COLO829 (cell line): Measurements from ENCODE around the gene FIGLA.
"Not testable (repeated sequence)": the region's sequence is repeated elsewhere in the genome, so short reads cannot be mapped to it uniquely, and the experiment has no call there.

Experiments used
- DNase-seq: peaks from one replicate; pipeline ENCODE4 v3.0.0; 2012; ENCODE audit warnings: low spot score

FIGLA gene

DNA sequence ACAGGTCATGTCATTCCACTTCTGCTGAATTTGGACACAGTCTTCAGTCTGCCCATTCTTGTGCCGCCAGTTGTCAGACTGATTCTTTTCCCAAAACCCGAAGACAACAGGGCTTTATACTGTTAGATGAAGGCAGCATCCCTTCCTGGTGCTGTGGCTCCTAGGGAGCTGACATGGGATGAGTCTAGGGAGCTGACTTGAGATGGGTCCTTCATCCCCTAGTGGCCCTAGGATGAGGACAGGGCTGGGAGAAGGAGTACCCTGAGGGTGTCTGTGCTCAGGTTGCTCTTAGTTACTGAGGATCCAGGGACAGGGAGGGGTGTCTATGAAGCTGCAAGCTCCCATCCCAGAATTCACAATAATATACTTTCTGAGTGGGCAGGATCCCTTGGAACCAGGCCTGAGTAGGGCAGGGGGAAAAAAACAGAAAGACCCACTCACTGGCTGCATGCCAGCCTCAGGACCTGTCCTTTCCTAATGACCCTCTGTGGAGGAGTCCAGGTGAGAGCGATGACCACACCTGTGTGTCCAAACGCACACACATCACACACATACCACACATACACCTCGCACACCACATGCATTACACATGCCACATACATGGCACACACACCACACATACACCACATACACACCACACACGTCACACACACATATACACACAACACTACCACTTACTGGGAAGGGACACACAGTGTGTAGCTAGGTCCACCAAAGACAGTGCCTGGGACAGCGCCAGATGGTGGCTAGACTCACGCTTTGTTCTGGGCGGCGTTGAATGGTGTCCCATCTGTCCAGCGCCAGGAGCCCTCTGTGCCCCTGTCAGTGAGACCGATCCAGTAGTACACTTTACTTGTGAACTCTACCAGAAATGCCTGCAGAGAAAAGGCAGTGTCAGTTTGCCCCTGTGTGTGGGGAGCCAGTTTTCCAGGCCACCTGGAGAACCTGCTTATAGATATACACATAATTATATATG is 18.8 kb upstream of the FIGLA start:
- DNase-seq: no peak

DNA sequence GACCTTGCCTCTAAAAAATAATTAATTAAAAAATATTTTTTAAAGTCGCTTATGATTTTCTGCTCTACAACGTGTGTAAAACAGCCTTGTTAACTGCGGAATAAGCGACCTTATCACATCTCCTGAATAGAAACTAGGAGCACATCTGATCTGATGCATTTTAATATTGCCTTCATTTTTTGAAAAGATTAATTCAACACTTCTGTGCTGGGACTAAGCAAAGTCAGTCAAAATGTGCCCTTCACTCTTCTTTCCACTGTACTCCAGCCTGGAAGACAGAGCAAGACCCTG is 17.3 kb upstream of the FIGLA start:
- no peak for DNase-seq

DNA sequence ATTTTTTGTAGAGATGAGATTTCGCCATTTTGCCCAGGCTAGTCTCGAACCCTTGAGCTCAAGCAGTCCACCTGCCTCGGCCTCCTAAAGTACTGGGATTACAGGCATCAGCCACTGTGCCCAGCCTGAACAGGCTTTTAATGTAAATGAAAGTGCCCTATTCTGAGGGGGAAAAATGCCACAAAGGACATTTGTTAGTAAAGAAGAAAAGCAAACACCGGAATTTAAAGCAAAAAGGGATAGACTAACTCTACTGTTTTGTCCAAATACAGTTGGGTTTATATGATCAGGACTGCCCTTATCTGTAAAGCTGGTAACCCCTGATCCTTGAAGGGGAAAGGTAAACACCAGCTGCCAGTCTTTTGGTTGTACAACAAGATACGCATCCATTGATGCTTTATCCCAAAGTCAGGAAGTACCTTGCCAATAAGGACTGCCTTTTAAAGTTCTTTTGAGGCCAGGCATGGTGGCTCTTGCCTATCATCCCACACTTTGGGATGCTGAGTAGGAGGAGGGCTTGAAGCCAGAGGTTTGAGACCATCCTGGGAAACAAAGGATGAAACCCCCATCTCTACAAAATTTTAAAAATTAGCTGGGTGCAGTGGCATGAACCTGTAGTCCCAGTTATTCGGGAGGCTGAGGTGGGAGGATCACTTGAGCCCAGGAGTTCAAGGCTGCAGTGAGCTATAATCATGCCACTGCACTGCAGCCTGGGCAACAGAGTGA is 16.8 kb upstream of the FIGLA start:
- no peak for DNase-seq

DNA sequence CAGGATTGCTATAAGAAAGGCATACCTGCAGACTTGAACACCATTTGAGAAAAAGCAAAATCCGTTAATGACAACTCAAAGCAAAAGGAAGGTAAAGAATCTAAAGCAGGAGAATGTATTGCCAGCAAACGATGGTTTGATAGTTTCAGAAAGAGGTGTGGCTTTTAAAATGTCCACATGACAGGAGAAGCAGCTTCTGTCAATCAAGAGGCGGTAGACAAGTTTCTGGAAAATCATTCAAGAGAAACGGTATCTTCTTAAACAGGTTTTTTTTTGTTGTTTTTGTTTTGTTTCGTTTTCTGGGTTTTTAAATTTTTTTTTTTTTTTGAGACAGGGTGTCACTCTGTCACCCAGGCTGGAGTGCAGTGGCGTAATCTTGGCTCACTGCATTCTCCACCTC is 16.2 kb upstream of the FIGLA start:
- DNase-seq: no peak

DNA sequence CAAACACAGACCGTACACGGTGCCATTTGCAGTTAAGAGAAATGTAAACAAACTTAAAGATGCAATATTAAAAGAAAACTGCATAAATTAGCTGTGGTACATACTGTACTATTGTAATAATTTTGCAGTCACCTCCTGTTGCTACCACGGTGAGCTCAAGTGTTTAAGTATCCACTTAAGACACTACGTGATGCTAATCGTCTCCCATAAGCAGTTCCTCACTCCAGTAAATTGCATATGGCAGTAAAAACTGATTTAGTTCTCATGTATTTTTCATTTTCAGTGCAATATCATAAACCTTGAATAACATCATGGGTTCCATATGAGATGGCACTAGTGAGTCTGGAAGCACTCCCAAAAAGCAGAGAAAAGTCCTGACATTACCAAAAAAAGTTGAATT is 15.6 kb upstream of the FIGLA start:
- no peak for DNase-seq

DNA sequence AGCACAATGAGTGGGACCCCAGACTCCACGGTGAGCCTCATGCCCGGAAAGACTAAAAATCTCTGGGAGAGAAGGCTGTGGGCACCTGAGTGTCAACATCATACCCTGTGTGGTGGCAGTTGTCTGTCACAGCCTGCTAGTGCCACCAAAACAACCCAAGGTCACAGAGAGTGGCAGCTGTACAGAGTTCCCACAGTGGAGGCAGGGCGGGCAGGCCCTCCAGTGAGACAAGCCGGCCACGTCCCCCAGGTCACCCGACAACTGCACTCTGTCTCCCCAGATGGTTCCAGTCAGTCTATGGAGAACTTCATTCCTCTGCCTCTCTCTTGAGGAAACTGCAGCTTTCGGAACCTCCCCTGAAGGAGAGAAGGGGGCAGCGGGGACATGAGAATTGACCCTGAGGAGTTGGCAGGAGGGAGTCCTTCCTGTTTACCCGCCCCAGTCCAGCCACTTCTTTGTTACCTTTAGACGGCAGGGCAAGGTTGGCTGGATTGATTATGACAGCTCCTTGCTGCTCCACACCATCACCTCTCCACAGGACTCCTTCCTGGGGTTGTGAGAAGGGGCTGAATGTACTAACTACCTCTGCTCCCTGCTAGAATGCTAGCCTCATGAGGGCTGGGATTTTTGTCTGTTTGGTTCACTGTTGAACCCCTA is 11.3 kb upstream of the FIGLA start:
- no peak for DNase-seq

DNA sequence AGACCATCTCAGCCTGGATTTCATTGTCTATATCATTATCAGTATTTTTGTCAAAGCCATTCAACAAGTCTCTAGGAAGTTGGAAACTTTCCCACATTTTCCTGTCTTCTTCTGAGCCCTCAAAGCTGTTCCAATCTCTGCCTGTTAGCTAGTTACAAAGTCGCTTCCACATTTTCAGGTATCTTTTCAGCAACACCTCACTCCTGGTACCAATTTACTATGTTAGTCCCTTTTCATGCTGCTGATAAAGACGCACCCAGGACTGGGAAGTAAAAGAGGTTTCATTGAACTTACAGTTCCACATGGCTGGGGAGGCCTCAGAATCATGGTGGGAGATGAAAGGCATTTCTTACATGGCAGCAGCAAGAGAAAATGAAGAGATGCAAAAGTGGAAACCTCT is 9.3 kb upstream of the FIGLA start:
- DNase-seq: no peak

DNA sequence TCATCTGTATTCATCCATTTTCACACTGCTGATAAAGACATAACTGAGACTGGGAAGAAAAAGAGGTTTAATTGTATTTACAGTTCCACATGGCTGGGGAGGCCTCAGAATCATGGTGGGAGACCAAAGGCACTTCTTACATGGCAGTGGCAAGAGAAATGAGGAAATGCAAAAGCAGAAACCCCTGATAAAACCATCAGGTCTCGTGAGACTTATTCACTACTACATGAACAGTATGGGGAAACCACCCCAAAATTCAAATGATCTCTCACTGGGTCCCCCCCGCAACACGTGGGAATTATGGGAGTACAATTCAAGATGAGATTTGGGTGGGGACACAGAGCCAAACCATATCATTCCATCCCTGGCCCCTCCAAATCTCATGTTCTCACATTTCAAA is 7.6 kb upstream of the FIGLA start:
- DNase-seq: not testable (repeated sequence)

DNA sequence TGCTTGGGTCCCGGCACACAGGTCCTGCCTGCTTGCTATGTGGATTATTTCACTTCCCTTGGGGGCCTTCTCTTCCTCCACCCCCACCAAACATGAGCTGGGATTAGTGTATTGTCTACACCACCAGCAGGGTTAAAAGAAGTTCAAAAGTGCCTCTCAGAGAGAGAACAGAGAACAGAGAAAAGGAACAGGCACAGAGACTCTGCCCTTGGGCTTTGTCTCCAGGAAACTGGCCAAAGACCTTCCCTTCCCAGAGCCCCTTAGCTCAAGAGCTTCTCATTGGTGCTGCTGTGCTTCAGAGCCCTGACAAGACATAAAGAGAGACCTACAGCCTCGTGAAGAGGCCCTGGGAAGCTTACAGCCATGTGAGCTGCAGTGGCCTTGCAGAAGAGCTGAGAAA is 7.1 kb upstream of the FIGLA start:
- peak; percentile 8 for DNase-seq

DNA sequence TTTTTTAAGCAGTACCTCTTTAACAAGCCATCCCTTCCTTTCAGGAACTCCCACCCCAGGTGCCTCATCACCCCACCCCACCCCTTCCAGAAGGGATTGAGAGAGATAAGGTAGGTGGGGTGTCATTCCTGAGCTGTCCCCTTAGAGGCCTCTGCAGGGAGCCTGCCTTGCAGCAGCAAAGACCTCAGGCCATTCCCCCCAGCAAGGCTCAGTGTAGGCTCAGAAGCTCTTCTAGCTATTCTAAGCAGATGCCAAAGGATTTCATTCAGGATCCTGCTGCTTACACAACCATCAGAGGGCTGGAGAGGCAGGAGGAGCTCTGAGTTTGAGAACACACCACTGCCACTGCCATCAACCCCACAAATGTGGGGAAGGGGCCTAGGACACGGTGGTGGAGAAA is 5.8 kb upstream of the FIGLA start:
- no peak for DNase-seq

DNA sequence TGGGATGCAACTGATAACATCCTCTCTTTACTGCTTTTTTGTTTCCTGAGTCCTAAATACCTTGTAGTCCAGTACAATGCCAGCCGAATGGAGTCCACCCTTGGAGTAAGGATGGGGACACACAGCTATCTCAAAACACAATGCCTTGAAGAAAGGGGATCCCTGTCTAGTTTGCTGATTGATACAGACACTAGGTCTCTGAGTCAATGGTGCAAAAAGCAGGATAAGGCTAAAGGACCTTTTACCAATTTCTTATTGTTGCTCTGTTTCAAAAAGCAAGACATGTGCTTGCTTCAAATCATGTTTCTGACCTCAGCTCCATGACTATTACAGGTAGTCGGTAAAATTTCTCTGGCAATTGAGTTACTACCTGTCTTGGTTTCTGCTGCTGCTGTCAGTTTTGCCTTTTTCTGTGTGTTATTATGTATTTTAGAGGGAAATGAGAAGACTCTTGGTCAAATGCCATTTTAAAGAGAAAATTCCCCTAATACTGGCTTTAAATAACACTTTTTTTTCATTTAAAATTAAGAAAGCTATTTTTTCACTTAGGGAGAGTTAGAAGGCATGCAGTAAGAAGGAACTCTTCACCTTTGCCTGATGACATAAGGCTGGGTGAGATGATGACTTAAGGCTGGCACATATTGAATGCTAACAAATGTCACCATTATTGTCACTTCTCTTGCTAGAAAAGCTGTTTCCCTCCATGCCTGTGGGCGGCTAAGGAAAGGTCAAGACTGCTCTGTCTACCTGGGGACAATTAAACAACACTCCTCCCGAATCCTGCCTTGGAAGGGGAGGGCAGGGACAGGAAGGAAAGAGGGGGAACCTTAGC is 4.9 kb upstream of the FIGLA start:
- DNase-seq: no peak

DNA sequence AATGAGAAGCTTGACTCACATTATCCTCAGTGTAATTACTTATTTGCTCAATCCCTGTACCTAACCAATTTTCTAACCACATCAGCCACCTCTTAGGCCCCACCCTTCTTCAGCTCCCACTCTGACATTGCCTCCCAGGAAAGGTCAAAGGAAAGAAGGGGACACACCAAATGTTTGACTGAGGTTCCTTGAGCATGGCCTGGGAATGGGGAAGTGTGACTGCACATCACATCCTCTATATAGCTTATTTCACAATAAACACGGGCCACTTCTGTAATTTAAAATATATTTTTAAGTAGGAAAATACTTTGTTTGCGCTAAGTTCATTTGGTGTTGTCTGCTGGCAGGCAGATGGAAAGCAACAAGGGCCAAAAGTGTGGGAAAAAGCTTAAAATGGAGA is 3.0 kb upstream of the FIGLA start:
- DNase-seq: no peak

DNA sequence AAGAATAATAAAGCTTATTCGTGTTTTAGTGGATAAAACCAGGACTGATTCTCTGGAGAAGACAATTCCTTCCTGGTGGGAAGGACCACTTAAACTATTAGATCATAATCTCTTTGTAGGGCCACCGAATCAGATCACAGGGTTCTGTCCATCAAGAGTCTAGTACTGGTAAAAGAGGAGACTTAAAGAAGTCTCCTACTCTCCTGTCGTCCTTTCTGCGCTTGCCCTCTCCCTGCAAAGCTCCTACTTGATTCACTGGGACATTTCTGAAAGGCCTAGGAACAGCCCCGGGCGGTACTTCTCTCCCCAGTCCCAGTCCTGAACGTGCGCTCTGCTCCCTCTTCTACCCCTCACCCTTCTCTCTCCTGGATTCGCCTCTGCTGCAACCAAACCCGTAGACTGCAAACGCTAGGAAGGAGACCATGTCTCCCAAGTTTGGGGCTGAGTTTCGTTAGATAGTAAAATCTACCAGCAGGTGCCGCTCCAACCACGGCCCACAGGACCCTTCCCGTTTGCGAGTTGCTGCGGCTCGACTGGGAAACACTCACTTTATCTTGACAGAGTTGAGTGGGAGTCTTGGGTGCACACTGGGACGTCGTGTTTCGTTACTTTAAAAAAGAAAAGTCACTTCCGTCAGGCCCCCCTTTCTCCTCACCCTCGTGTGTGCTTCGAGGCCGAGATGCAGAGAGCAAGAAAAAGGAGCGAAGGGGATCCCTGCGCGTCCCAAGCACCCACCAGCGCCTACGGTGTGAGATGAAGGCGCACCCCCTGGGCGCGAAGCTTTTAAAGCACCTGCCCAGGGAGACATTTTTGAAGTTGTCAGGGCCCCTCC is 923 bp downstream of the FIGLA start:
- peak; percentile 79 for DNase-seq

DNA sequence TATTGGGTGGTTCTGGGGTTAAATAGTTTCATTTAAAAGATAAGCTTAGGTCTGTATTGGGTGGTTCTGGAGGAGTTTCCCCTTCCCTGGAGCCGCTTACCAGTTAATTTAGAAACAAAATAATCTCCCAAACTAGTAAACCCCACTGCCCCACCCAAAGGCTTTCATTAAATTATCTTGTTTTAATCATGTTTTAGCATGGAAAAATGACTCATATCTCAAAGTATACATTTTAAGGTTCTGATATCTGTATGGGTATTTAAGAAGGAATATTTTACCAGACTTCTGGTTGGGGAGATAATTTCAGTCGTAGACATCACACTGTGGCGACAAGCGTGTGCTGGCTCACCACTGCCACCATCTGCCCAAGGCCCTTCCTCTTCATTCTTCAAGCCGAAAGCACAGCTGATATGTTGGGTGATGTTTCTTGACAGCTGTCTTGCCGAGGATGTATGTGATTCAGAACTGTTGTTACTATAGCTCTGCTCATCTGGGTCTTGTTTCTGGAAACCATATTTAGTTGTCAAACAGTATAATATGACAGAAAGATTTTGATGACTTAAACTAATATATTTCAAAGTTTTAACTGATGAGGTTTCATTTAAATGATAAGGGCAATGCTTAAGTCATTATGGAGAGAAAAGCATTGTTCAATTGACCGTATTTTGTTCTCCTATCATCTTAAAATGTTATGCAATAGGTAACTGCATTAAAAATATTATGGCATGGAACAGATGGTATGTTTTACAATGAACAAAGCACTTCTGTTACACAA is 5.1 kb downstream of the FIGLA start:
- peak; percentile 49 for DNase-seq

DNA sequence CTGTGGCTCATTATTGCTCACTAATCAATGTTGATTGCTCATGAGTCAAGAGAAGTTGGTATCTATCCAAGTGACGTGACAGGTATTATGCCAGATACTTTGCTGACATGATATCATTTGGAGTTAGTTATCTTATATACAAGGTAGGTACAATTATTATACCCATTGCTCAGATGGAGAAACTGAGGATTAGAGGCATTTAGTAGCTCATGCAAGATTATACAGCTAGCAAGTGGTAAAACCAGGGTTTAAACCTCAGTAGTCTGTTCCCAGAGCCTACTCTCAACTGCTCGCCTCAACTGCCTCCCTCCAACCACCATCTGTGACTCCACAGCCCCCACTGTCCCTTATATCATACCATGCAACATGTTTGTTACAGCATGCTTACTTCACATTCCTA is 6.1 kb downstream of the FIGLA start:
- no peak for DNase-seq

DNA sequence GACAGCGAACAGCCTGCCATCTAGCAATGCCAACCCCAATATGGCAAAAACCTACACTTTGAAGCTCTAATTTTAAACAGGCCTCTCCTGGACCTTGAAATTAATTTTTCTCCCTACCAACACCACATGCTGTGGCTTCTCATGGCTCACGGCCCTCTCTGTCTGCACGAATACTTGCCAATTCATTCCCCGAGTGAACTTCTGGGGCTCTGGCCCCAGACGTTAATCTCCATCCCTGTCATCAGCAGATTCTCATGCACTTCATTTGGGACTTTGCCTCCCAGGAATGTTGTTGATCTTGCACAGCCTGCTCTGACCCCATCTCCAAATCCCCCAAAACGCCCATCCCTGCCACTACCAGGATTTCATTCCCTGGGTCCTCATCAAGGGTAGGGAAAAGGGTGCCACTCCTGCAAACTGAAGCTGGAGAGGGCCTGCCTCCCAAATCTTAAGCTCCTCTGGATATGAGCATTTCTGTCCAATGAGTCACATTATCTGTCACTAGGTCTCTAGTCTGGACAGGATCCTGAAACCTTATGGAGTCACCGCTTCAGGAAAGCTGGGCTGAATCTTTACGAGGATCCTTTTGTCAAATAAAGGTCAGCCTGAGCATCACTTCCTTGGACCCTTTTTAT is 10.4 kb downstream of the FIGLA start:
- DNase-seq: no peak

DNA sequence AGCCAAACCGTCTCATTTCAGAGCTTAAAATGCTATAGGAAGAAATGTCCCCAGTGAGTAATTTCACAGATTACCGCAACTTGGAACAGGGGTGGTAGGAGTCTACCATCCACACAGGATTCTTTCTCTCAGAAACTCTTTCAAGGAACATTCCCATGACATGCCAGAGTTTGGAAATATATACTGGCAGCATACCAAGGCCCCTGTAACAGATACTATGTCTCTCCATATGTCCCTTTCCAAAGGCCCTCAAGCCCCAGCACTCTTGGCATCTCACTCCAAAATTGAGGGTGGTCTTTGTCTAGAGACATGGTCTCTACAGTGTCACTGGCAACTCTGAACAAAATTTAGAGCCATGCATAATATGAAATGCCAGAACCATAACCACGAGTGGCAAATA is 11.0 kb downstream of the FIGLA start:
- no peak for DNase-seq

DNA sequence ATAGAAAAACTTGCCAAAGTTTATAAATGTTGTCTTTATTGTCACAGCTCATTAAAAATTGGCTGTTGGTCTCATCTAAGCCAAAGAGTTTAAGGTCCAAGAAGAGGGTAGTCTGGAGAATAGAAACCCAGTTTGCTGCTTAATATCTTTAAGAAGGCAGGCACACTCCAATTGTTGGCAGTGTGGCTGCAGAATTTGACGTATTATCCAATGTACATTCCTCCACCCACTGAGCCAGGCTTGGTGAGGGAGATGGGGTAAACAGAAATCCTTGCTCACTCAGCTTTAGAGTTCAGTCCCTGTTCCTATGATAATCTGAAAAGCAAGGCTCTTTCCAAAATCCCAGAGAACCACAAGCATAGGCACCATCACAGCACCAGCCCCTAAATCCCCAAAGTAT is 11.8 kb downstream of the FIGLA start:
- no peak for DNase-seq

DNA sequence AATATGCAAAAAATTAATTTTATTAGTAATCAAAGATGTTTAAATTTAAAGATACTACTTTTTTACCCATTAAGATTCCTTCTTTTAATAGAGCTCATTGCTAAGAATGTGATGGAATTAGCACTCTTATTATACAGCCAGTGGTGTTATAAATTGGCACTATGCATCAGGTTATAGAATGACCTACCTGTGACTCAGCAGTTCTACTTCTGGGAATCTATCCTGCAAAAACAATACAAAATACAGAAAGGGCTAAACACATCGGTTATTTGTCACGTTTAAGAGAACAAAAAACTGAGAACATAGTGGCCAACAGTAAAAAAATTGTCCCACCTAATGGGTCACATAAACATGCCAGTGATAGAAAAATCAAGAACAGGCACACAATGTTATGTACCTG is 13.0 kb downstream of the FIGLA start:
- no peak for DNase-seq

DNA sequence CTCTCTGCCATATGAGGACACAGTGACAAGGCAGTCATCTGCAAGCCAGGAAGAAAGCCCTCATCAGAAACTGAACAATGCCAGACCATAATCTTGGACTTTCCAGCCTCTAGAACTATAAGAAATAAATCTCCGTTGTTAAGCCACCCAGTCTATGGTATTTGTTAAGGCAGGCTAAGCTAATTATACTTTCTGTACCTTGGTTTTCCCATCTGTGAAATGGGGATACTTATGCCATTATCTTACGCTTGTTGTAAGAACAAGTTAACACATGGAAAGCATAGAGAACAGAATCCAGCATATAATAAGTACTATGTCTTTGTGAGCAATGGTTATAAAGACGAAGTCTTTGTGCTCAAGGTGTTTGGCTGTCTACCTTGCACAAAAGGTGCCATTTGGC is 14.2 kb downstream of the FIGLA start:
- no peak for DNase-seq
